Endothelial cell of umbilical vein (primary cell): ENCODE measurements around the gene USP30.

Experiments used
- CTCF ChIP-seq, 2 donors: IDR thresholded peaks; 1 replicate in 1 of 2; 2 replicates in 1 of 2; pipeline ENCODE4 v1.5.1; 2011; ENCODE audit warnings: low read length in 2 of 2, mild to moderate bottlenecking in 2 of 2, moderate library complexity in 2 of 2, control low read depth in 1 of 2, inconsistent platforms in 1 of 2, low read depth in 1 of 2; ENCODE audit not compliant: insufficient read depth in 1 of 2; ENCODE audit errors: extremely low read depth in 1 of 2
- FOS ChIP-seq: IDR thresholded peaks from 2 replicates; pipeline ENCODE4 v1.6.1; 2011; ENCODE audit warnings: mild to moderate bottlenecking, low read length, moderate library complexity, borderline replicate concordance; ENCODE audit not compliant: insufficient read depth
- JUN ChIP-seq: IDR thresholded peaks from 2 replicates; pipeline ENCODE4 v1.6.1; 2011; ENCODE audit warnings: borderline replicate concordance, low read depth; ENCODE audit not compliant: insufficient read length, insufficient read depth
- MYC ChIP-seq: IDR thresholded peaks from one replicate; pipeline ENCODE4 v1.6.1; 2011; ENCODE audit warnings: mild to moderate bottlenecking, low read depth, low read length
- POLR2A ChIP-seq: IDR thresholded peaks from 2 replicates; pipeline ENCODE4 v1.6.1; 2012; ENCODE audit warnings: low read depth, mild to moderate bottlenecking, control low read depth, low read length
- POLR2AphosphoS5 ChIP-seq: IDR thresholded peaks from 2 replicates; pipeline ENCODE4 v1.6.1; 2012; ENCODE audit warnings: low read depth, mild to moderate bottlenecking, control low read depth, low read length, moderate library complexity; ENCODE audit not compliant: insufficient read depth

- TF ChIP-seq POLR2A: no peak
- no peak for TF ChIP-seq POLR2AphosphoS5
- no peak for TF ChIP-seq CTCF (IDR thresholded peaks at IDR 0.05; ENCODE audit: extremely low read depth in 1 of 2, insufficient read depth in 1 of 2, low read depth in 1 of 2, low read length in 2 of 2)
- TF ChIP-seq JUN: no peak
- no peak for TF ChIP-seq FOS
- TF ChIP-seq MYC: no peak
Measured at GRCh38 chr12:109084425-109084824, 32.0 kb downstream of the USP30 start.
